Measurements from ENCODE around the gene C14orf119.

C14orf119 gene

GRCh38 chr14:23128969-23129758 is 33.9 kb downstream of the C14orf119 start:
- DNase-seq = no peak

- DNase-seq = no peak
Observed at GRCh38 chr14:23129759-23130316, 34.5 kb downstream of the C14orf119 start.

GRCh38 chr14:23130871-23131270 is 35.6 kb downstream of the C14orf119 start:
- DNase-seq = no peak

- no peak for DNase-seq
Observed at GRCh38 chr14:23131482-23131881, 36.2 kb downstream of the C14orf119 start.

- no peak for DNase-seq
Observed at GRCh38 chr14:23132970-23133369, 37.7 kb downstream of the C14orf119 start.

- DNase-seq = no peak
Observed at GRCh38 chr14:23136566-23137133, 41.3 kb downstream of the C14orf119 start.

GRCh38 chr14:23137192-23137812 is 42.0 kb downstream of the C14orf119 start:
- no peak for DNase-seq

GRCh38 chr14:23137813-23138535 is 42.7 kb downstream of the C14orf119 start:
- no peak for DNase-seq

GRCh38 chr14:23139874-23140273 is 44.6 kb downstream of the C14orf119 start:
- DNase-seq = no peak

- no peak for DNase-seq
Observed at GRCh38 chr14:23140371-23140770, 45.1 kb downstream of the C14orf119 start.

GRCh38 chr14:23141706-23142444 is 46.6 kb downstream of the C14orf119 start:
- no peak for DNase-seq

GRCh38 chr14:23142826-23143225 is 47.5 kb downstream of the C14orf119 start:
- DNase-seq = no peak

- DNase-seq = no peak
Observed at GRCh38 chr14:23143911-23144310, 48.6 kb downstream of the C14orf119 start.

- no peak for DNase-seq
Observed at GRCh38 chr14:23145794-23146350, 50.6 kb downstream of the C14orf119 start.

GRCh38 chr14:23146351-23146910 is 51.1 kb downstream of the C14orf119 start:
- no peak for DNase-seq

- DNase-seq = no peak
Observed at GRCh38 chr14:23146980-23147379, 51.7 kb downstream of the C14orf119 start.

GRCh38 chr14:23147676-23148075 is 52.4 kb downstream of the C14orf119 start:
- DNase-seq = no peak

- DNase-seq = no peak
Observed at GRCh38 chr14:23148591-23149249, 53.4 kb downstream of the C14orf119 start.

GRCh38 chr14:23149745-23150144 is 54.4 kb downstream of the C14orf119 start:
- no peak for DNase-seq
